ENCODE results near the gene TYW3. TPM values are rescaled to one million over a fixed set of nuclear protein-coding genes. Genes with fewer than 3 reads are reported as not detected.

The TYW3 gene
- total RNA-seq, 2 donors from 2014 or later = 14.8 to 18.9 TPM

DNA sequence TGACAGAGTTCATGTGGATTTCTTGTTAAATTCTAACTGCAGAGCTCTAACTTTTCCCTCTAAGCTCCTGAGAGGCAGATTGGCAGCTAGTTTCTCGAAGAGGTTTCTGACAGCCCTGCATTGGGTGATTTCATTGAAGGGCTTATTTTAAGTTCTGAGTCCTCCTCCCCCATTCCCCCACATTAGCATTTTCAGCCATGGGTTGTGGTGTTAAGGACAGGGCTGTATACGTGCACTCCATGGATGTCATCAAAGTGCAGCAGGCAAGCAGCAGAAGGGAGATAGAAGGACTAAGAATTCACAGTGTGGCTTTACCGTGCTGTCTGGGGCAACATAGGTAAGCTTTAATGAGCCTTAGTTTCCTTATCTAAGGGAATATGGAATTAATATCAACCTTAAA lies 19.1 kb upstream of the TYW3 start:
- Histone ChIP-seq H3K9ac (ENCODE audit: extremely low read depth, low read length, poor library complexity, severe bottlenecking) (no peak overlapping the region), H3K27me3 (ENCODE audit: control insufficient read depth, insufficient read depth, low read length, poor library complexity, severe bottlenecking) (no peaks in the 10 kb centered on the region), H3K9me3 (ENCODE audit: control insufficient read depth, low read length) (no peaks in the 10 kb centered on the region), H3K4me1 (ENCODE audit: control insufficient read depth, insufficient read depth, low read length) (peaks cover 2% of the 10 kb centered on the region), H3K36me3 (ENCODE audit: control insufficient read depth, insufficient read depth, low read length) (peaks cover 17% of the 10 kb centered on the region), H3K4me3 (ENCODE audit: low read length) (no peak overlapping the region), H3K27ac (ENCODE audit: low read depth, low read length) (no peak overlapping the region)
- WGBS, 2 experiments (ENCODE audit: insufficient coverage in 1 of 2, insufficient read length in 1 of 2) = 78% methylated on average over 3 of the region's 3 CpGs; no CpG with 5 or more reads in 1 of the 2 experiments
- Mint-ChIP-seq H3K36me3 (ENCODE audit: low read depth) (peaks cover 4% of the 10 kb centered on the region), H3K27ac (no peak overlapping the region), H3K9me3 (no peaks in the 10 kb centered on the region), H3K27me3 (ENCODE audit: insufficient read depth) (no peaks in the 10 kb centered on the region), H3K4me1 (peaks cover 14% of the 10 kb centered on the region), H3K4me3 (no peak overlapping the region)
- TF ChIP-seq, protein P1, sequence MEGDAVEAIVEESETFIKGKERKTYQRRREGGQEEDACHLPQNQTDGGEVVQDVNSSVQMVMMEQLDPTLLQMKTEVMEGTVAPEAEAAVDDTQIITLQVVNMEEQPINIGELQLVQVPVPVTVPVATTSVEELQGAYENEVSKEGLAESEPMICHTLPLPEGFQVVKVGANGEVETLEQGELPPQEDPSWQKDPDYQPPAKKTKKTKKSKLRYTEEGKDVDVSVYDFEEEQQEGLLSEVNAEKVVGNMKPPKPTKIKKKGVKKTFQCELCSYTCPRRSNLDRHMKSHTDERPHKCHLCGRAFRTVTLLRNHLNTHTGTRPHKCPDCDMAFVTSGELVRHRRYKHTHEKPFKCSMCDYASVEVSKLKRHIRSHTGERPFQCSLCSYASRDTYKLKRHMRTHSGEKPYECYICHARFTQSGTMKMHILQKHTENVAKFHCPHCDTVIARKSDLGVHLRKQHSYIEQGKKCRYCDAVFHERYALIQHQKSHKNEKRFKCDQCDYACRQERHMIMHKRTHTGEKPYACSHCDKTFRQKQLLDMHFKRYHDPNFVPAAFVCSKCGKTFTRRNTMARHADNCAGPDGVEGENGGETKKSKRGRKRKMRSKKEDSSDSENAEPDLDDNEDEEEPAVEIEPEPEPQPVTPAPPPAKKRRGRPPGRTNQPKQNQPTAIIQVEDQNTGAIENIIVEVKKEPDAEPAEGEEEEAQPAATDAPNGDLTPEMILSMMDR (conservative IDR thresholded peaks at IDR 0.05) = no peak
- DNase-seq = no peak

DNA sequence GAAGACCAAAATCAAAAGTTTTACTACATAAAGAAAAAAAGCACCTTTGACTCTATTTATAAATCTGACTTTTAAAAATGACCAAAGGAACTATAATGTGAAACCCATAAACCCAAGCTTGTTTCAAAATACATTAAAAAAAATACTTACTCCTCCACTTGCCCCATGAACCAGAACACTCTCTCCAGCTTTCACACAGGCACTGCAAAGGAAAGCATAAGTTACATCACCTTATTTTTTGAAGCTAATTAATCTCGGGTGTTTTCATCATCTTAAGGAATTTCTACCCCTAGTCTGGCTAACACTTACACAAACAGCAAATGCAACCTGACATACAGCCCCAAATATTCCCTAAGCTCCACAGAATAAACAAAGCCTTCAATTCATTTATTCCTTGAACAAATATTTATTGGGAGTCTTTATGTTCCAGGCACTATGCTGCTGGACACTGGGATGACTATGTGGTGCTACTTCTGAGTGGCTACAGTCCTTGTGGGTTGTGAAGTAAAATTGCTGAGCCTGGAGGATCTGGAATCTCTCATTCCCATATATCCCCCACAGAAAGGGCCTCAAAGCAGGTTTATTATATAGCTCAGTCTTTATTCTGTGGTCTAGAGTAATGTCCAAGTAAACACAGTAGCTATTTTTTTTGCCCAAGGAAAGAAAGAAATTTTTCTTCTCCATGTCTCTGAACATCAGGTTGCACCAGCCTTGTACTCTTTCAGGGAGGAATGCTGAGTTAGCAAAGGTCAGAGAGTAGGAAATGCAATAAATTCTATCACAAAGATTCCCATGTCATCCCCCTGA lies 18.3 kb upstream of the TYW3 start:
- H3K27ac ChIP-seq (ENCODE audit: low read depth, low read length) = no peak overlapping the region
- no peak overlapping the region for H3K4me3 ChIP-seq (ENCODE audit: low read length)
- peaks cover 20% of the 10 kb centered on the region for H3K36me3 ChIP-seq (ENCODE audit: control insufficient read depth, insufficient read depth, low read length)
- 86% methylated on average over 1 of the region's 1 CpG for WGBS, 2 experiments (ENCODE audit: insufficient coverage in 1 of 2, insufficient read length in 1 of 2)
- no peaks in the 10 kb centered on the region for H3K27me3 ChIP-seq (ENCODE audit: control insufficient read depth, insufficient read depth, low read length, poor library complexity, severe bottlenecking)
- H3K4me1 ChIP-seq (ENCODE audit: control insufficient read depth, insufficient read depth, low read length) = peaks cover 2% of the 10 kb centered on the region
- H3K9ac ChIP-seq (ENCODE audit: extremely low read depth, low read length, poor library complexity, severe bottlenecking) = no peak overlapping the region
- DNase-seq = no peak
- TF ChIP-seq, protein P1 (conservative IDR thresholded peaks at IDR 0.05) = no peak
- no peak overlapping the region for H3K4me3 Mint-ChIP-seq
- H3K27ac Mint-ChIP-seq = no peak overlapping the region
- peaks cover 4% of the 10 kb centered on the region for H3K36me3 Mint-ChIP-seq (ENCODE audit: low read depth)
- no peaks in the 10 kb centered on the region for H3K9me3 ChIP-seq (ENCODE audit: control insufficient read depth, low read length)
- peaks cover 14% of the 10 kb centered on the region for H3K4me1 Mint-ChIP-seq
- H3K9me3 Mint-ChIP-seq = no peaks in the 10 kb centered on the region
- H3K27me3 Mint-ChIP-seq (ENCODE audit: insufficient read depth) = no peaks in the 10 kb centered on the region

DNA sequence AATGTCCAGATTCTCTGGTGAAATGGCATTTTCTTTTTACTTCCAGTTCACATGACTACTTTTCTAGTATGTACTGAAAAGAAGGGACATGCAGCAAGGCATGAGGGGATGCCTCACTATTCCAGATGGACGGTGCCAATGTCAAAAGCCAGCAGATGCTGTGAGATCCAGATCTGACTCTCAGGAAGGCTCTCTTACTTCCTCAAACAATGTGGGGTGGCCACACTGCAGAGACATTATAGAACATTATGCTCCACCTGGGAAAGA lies 17.8 kb upstream of the TYW3 start:
- WGBS, 2 experiments (ENCODE audit: insufficient coverage in 1 of 2, insufficient read length in 1 of 2) = 83 to 85% methylated on average over 1 of the region's 1 CpG
- H3K4me1 Mint-ChIP-seq = peaks cover 14% of the 10 kb centered on the region
- Histone ChIP-seq H3K9me3 (ENCODE audit: control insufficient read depth, low read length) (no peaks in the 10 kb centered on the region), H3K36me3 (ENCODE audit: control insufficient read depth, insufficient read depth, low read length) (peaks cover 22% of the 10 kb centered on the region), H3K27me3 (ENCODE audit: control insufficient read depth, insufficient read depth, low read length, poor library complexity, severe bottlenecking) (no peaks in the 10 kb centered on the region), H3K9ac (ENCODE audit: extremely low read depth, low read length, poor library complexity, severe bottlenecking) (no peak overlapping the region), H3K4me1 (ENCODE audit: control insufficient read depth, insufficient read depth, low read length) (peaks cover 2% of the 10 kb centered on the region), H3K4me3 (ENCODE audit: low read length) (no peak overlapping the region), H3K27ac (ENCODE audit: low read depth, low read length) (no peak overlapping the region)
- H3K4me3 Mint-ChIP-seq = no peak overlapping the region
- no peaks in the 10 kb centered on the region for H3K27me3 Mint-ChIP-seq (ENCODE audit: insufficient read depth)
- H3K9me3 Mint-ChIP-seq = no peaks in the 10 kb centered on the region
- H3K27ac Mint-ChIP-seq = no peak overlapping the region
- TF ChIP-seq, protein P1 (conservative IDR thresholded peaks at IDR 0.05) = no peak
- DNase-seq = no peak
- H3K36me3 Mint-ChIP-seq (ENCODE audit: low read depth) = peaks cover 6% of the 10 kb centered on the region

All from endodermal cell (in vitro differentiated cells).